Activated CD4-positive, alpha-beta T cell treated with anti-CD3 and anti-CD28 coated beads, Interleukin-2, amount 50 U/mL, for 16 hours (primary cell): Measurements from ENCODE around the gene LCOR.
"Not testable (repeated sequence)": the region's sequence is repeated elsewhere in the genome, so short reads cannot be mapped to it uniquely, and the experiment has no call there.

Experiments used
- DNase-seq: peaks from one replicate; pipeline ENCODE4 v3.0.0-alpha.2; 2020

The LCOR gene

GRCh38 chr10:96831867-96832720 is at the start of gene LCOR:
LCOR (plus strand) TSS chr10:96832298; CDS start chr10:96949058, 116,760 bp downstream.
- DNase-seq = peak; percentile 80

- no peak for DNase-seq
These were observed 47.8 kb upstream of the LCOR start for GRCh38 chr10:96784253-96784652.

- DNase-seq = peak; percentile 55
These were observed 42.5 kb upstream of the LCOR start for GRCh38 chr10:96789571-96790108.

DNA sequence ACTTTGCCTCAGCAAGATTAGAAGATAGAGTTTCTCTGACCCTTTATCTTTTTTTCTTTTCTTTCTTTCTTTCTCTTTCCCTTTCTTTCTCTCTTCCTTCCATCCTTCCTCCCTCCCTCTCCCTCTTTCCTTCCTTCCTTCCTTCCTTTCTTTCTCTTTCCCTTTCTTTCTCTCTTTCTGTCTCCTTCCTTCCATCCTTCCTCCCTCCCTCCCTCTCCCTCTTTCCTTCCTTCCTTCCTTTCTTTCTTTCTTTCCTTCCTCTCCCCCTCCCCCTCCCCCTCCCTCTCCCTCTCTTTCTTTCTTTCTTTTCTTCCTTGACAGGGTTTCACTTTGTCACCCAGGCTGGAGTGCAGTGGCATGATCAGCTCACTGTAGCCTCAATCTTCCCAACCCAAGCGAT is 40.2 kb upstream of the LCOR start:
- DNase-seq = no peak

DNA sequence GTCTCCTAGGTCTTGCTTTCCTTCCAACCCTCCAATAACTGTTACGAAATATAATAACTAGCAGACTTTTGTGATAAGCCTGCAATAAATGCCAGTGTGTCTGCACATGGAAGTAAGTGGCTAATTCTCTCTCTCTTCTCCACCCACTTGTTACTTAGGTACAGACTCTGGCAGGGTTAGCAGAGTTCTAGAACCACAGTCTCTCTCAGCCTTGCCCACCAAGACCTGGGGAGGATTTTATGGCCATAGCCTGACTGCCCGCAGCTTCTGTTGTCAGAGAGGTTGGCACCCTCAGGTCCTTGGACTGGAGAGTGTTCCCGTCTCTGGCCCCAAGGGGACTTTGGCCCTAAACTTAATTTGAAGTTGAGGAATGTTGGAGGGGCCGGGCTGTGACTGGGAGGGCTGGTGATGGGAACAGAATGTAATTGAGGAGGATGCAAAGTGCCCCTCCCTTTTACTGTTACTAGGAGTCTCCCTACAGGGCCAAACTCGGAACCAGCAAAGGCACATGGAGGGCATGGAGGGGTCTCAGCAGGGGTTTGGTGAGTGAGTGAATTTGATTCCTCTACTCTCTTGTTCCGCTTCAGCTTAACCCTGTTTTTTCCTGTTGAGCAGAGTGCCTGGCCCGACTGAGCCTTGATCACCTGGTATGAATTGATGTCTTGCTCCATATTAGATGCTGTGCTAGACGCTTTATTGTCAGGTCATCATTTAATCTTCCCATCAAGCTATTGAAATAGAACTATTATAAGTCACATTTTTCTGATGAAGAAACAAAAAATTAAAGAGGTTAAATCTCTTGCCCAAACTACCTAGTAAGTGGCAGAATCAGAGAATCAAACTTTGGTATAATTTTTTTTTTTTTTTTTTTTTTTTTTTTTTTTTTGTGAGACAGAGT is 37.0 kb upstream of the LCOR start:
- no peak for DNase-seq

GRCh38 chr10:96797485-96797884 is 34.6 kb upstream of the LCOR start:
- no peak for DNase-seq

GRCh38 chr10:96803288-96803664 is 28.8 kb upstream of the LCOR start:
- DNase-seq = no peak

- DNase-seq = no peak
These were observed 17.8 kb upstream of the LCOR start for GRCh38 chr10:96814264-96814663.

GRCh38 chr10:96818971-96819370 is 13.1 kb upstream of the LCOR start:
- DNase-seq = not testable (repeated sequence)

DNA sequence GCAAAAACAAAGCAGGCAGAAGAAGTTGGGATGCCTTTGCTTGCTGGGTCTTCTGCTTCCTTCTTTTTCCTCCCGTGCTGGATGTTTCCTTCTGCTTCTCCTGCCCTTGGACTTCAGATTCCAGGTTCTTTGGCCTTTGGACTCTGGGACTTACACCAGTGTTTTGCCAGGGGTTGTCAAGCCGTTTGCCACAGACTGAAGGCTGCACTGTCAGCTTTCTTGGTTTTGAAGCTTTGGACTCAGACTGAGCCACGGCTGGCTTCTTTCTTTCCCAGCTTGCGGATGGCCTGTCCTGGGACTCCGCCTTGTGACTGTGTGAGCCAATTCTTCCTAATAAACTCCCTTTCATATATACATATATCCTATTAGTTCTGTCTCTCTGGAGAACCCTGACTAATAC is 11.3 kb upstream of the LCOR start:
- no peak for DNase-seq

DNA sequence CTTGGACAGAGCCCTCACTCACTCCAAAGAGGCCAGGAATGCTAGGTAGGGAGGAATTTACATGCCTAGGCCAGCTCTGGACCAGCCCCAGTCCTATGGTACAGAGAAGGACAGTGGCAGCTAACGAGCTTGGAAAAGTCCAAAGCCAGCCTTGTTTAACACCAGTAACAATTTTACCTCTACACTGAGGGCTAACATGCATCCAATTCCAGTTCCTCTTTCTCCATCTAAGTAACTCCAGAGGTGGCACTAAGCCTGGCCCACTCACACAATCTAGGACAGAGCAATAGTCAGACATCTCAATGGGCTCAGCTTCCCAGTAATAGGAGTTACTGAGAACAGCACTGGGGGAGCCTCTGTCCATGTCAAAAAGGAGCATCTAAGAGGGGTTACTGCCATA is 5.7 kb upstream of the LCOR start:
- no peak for DNase-seq

- DNase-seq = no peak
These were observed 3.5 kb upstream of the LCOR start for GRCh38 chr10:96828609-96829008.

DNA sequence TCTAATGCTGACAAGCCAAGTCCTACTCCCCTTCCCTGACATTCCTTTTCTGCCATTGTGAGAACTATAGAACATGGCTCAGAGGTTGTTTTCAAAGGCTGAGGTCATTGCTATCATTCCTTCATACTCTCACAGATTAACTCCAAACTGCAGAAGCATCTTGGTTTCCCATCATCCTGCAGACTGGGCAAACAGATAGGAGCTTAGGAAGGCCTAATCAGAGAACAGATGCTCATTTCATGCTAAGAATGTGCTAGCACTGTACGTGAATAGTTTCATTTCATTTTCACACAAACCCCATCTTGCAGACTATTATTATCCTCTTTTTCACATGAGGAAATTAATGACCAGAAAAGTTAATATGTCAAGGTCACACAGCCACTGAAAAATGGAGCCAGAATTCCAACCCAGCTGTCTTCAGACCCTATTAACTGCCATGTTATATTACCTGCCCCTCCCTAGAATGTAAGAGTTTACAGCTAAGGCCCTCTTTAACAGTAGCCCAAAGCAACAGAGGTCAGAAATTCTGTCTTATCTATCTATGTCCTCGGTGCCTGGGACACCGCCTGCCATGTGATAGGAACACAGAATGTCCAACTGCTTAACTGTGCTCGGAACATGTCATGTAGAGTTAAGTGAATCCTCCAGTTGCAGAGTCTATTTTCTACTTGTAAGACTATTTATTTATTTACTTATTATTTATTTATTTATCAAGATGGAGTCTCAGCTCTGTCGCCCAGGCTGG is 2.9 kb upstream of the LCOR start:
- DNase-seq = no peak

DNA sequence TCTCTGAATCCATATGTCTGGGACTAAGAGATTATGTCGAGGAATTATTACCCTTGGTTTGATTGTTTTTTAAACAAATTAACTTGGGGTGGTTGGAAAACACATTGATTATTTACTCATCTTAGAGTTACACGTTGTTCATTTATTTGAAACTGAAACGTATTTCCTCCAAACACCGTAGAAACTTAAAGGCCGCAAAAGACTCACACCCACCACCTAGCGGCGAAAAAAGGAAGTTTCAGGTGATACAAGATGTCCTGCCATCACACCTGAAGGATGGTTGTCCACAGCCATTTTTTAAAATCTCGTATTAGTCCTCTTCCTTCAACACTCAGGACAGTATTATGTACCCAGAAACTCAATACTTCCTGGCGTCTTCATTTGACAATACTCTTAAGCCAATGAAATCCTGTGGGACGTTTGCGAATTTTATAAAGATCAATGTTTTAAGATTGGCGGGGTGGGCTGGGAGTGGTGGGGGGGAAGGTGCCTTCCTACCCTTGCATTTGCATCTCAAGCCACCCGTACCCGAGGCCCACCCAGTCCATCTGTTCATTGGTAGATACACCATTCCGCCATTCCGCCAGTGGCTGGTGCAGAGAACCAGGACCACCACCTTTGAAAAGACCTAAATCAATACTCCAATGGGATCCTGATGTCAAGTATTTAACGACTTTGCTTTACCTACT is 1.4 kb upstream of the LCOR start:
- DNase-seq = peak; percentile 85

DNA sequence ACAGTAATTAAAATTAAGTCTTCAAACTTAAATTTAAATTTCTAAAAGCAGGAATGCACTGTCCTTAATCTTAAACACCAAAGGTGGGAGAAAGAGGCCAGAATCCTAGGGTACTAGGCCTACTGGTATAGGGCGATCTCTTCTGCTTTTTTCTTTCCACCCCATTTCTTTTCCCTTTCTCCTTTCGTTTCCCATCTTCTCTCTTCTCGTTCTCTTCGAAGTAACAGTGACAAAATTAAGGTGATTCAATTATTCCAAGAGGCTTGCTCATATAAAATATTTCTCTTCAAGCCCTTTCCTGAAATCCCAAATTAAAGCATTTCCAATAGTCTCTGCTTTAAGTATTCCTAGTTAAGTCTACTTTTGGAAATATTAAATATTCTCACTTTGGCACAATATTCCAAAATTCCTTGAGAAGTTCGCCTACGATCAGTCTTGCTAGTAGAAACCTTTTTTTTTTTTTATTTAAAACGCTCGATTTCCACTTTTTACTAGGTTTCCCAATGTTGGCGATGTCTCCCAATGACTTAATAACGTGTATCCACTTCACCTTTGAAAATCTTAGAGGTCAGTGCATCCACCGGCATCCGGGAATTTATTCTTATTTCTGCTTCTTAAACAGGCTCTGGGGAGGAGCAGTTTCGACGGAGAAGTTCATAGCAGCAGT is 765 bp upstream of the LCOR start:
- DNase-seq = no peak

GRCh38 chr10:96832721-96833219 is 672 bp downstream of the LCOR start:
- DNase-seq = peak; percentile 83

- DNase-seq = peak; percentile 3
These were observed 1.3 kb downstream of the LCOR start for GRCh38 chr10:96833220-96834001.

- no peak for DNase-seq
These were observed 2.0 kb downstream of the LCOR start for GRCh38 chr10:96834120-96834519.

GRCh38 chr10:96835899-96836298 is 3.8 kb downstream of the LCOR start:
- no peak for DNase-seq

DNA sequence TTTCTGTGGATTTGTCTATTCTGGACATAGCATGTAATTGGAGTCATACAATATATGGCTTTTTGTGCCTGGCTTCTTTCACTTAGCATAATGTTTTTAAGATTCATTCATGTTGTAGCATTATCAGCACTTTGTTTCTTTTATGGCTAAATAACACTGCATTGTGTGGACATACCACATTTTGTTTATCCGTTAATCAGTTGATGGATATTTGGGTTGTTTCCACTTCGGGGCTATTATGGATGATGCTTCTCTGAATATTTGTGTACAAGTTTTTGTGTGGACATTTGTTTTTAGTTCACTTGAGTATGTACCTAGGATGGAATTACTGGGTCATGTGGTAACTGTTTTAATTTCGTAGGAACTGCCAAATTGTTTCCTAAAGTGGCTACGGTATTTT is 6.4 kb downstream of the LCOR start:
- no peak for DNase-seq
